ENCODE data around the gene CD2AP. TPM values are rescaled to one million over a fixed set of nuclear protein-coding genes. Genes with fewer than 3 reads are reported as not detected.

CD2AP gene
- total RNA-seq, 1 experiment from 2014 or later: 41.8 TPM

DNA sequence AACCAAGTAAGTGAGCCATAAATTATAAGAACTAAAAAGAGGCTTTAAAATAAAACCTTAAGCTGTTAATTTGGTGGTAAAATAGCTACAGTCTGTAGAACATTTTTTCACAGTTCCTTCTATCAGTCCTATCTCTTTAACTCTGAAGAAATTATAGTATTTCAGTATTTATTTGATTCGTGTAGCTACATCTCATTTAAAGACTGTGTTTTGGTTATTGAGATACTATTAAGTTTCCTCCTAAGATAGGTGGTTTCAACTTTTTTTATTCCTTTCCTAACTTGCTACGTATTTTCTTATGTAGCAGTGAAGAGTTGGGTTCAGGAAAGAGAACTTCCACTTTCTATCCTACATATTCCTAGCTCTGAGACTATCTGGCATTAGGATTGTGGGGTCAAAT lies 97.2 kb downstream of the CD2AP start:
- ChIA-PET POLR2A (interaction anchor here (0.6 kb wide), 1 partner anchor 720 kb away, joined by 3 read pairs; no protein-coding TSS in a partner anchor), CTCF (interaction anchor here (0.6 kb wide), 1 partner anchor 1835 kb away, joined by 3 read pairs; no protein-coding TSS in a partner anchor)
- TF ChIP-seq, protein P1, sequence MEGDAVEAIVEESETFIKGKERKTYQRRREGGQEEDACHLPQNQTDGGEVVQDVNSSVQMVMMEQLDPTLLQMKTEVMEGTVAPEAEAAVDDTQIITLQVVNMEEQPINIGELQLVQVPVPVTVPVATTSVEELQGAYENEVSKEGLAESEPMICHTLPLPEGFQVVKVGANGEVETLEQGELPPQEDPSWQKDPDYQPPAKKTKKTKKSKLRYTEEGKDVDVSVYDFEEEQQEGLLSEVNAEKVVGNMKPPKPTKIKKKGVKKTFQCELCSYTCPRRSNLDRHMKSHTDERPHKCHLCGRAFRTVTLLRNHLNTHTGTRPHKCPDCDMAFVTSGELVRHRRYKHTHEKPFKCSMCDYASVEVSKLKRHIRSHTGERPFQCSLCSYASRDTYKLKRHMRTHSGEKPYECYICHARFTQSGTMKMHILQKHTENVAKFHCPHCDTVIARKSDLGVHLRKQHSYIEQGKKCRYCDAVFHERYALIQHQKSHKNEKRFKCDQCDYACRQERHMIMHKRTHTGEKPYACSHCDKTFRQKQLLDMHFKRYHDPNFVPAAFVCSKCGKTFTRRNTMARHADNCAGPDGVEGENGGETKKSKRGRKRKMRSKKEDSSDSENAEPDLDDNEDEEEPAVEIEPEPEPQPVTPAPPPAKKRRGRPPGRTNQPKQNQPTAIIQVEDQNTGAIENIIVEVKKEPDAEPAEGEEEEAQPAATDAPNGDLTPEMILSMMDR (IDR thresholded peaks at IDR 0.05): no peak
- TF ChIP-seq POLR2AphosphoS5 (IDR thresholded peaks at IDR 0.05; ENCODE audit: low read depth, low read length) (no peak), SIN3A (IDR thresholded peaks at IDR 0.05; ENCODE audit: borderline replicate concordance, insufficient read depth, low read depth, low read length) (no peak), TCF7L2 (IDR thresholded peaks at IDR 0.05; ENCODE audit: low read depth, low read length) (no peak), REST (IDR thresholded peaks at IDR 0.05; ENCODE audit: insufficient read depth in 1 of 2, low read depth in 2 of 2, low read length in 1 of 2) (no peak)
- in situ Hi-C loops (cut with HindIII; ENCODE audit: low pct_unique_long_range_greater_than_20kb, low sequenced_read_pairs): no loop called here
- Histone ChIP-seq H3K36me3 (ENCODE audit: control insufficient read depth, insufficient read depth, low read length) (peaks cover 5% of the 10 kb centered on the region; the same call in 1 of the 2 replicates), H3K4me3 (ENCODE audit: low read depth in 2 of 2, low read length in 2 of 2) (no peak overlapping the region), H3K9me3 (ENCODE audit: control insufficient read depth, insufficient read depth, low read depth, low read length) (no peaks in the 10 kb centered on the region), H3K27ac (ENCODE audit: low read length) (no peak overlapping the region), H3K4me1 (ENCODE audit: control insufficient read depth, insufficient read depth, low read length) (no peaks in the 10 kb centered on the region), H3K27me3 (ENCODE audit: control insufficient read depth, insufficient read depth, low read length) (no peaks in the 10 kb centered on the region)
- ATAC-seq: no peak
- DNase-seq (ENCODE audit: low read depth, low spot score): no peak
- BruUV-seq (replicated peaks): no TSS peak
- intact Hi-C loops (cut with micrococcal nuclease; ENCODE audit: unreplicated experiment): no loop called here

GRCh38 chr6:47579040-47579439 lies 101.5 kb downstream of the CD2AP start:
- H3K36me3 ChIP-seq (ENCODE audit: control insufficient read depth, insufficient read depth, low read length): peaks cover 5% of the 10 kb centered on the region; the same call in 1 of the 2 replicates
- in situ Hi-C loops (cut with HindIII; ENCODE audit: low pct_unique_long_range_greater_than_20kb, low sequenced_read_pairs): no loop called here

More at GRCh38 chr6:47579040-47579439, 101.5 kb downstream of the CD2AP start:
- no peaks in the 10 kb centered on the region for H3K9me3 ChIP-seq (ENCODE audit: control insufficient read depth, insufficient read depth, low read depth, low read length)
- no peaks in the 10 kb centered on the region for H3K4me1 ChIP-seq (ENCODE audit: control insufficient read depth, insufficient read depth, low read length)
- H3K4me3 ChIP-seq (ENCODE audit: low read depth in 2 of 2, low read length in 2 of 2): no peak overlapping the region
- ATAC-seq (no peak), DNase-seq (ENCODE audit: low read depth, low spot score) (no peak)
- POLR2A ChIA-PET: no interaction called here
- intact Hi-C loops (cut with micrococcal nuclease; ENCODE audit: unreplicated experiment): no loop called here
- CTCF ChIA-PET: no interaction called here
- no peaks in the 10 kb centered on the region for H3K27me3 ChIP-seq (ENCODE audit: control insufficient read depth, insufficient read depth, low read length)
- TF ChIP-seq TCF7L2 (IDR thresholded peaks at IDR 0.05; ENCODE audit: low read depth, low read length) (no peak), POLR2AphosphoS5 (IDR thresholded peaks at IDR 0.05; ENCODE audit: low read depth, low read length) (no peak), SIN3A (IDR thresholded peaks at IDR 0.05; ENCODE audit: borderline replicate concordance, insufficient read depth, low read depth, low read length) (no peak), REST (IDR thresholded peaks at IDR 0.05; ENCODE audit: insufficient read depth in 1 of 2, low read depth in 2 of 2, low read length in 1 of 2) (no peak)
- TF ChIP-seq, protein P1 (IDR thresholded peaks at IDR 0.05): no peak
- H3K27ac ChIP-seq (ENCODE audit: low read length): no peak overlapping the region
- BruUV-seq (replicated peaks): no TSS peak

Data from Panc1 (cell line).